Erythroblast (primary cell): Measurements from ENCODE around the gene SH3BP2.
A peak's percentile ranks its signal among the peaks of the same experiment; 100 is the strongest.

ENCODE experiments used
- DNase-seq, 2 experiments: peaks; one replicate each; lab custom pipeline; 2025; lab: John Stamatoyannopoulos, UW
- GATA1 ChIP-seq: IDR thresholded peaks from 2 replicates; pipeline ENCODE4 v1.6.1; 2011; ENCODE audit warnings: low read depth, mild to moderate bottlenecking, control low read depth, low read length, moderate library complexity
- POLR2A ChIP-seq: IDR thresholded peaks from 2 replicates; pipeline ENCODE4 v1.6.1; 2011; ENCODE audit warnings: mild to moderate bottlenecking, low read length

Gene SH3BP2

DNA sequence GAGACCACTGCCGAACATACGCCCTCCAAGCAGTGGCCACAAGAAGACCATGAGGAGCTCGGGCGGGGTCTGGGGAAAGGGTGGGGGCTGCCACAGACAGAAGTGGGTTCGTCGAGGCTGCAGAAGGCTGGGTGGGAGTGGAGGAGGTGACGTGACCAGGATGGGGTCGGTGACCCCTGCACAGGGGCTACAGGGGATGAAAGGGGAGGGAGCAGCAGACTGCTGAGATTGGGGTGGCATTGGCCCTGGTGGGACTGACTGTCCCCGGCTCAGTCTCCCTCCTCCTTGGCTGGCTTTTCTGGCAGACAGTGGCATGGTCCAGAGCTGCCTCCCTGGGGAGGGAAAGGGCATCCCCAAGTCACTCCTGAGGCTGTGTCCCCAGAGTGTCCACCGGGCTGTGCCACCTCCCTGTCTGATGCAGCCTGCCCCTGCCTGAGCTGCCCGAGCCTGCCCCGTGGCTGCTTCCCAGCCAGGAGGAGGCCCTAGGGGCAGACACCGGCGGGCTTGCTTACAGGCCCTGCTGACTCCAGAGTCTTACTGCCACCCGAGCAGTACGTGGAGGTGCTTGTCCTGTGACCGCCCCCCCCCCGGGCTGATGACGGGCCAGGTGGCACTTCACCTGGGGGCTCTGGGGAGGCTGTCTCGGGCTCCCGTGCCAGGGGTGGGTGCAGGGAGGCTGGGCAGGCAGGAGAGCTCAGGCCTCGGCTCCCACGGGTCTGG, 7.2 kb downstream of the SH3BP2 start:
- DNase-seq: no peak
- TF ChIP-seq GATA1 (no peak), POLR2A (no peak)

DNA sequence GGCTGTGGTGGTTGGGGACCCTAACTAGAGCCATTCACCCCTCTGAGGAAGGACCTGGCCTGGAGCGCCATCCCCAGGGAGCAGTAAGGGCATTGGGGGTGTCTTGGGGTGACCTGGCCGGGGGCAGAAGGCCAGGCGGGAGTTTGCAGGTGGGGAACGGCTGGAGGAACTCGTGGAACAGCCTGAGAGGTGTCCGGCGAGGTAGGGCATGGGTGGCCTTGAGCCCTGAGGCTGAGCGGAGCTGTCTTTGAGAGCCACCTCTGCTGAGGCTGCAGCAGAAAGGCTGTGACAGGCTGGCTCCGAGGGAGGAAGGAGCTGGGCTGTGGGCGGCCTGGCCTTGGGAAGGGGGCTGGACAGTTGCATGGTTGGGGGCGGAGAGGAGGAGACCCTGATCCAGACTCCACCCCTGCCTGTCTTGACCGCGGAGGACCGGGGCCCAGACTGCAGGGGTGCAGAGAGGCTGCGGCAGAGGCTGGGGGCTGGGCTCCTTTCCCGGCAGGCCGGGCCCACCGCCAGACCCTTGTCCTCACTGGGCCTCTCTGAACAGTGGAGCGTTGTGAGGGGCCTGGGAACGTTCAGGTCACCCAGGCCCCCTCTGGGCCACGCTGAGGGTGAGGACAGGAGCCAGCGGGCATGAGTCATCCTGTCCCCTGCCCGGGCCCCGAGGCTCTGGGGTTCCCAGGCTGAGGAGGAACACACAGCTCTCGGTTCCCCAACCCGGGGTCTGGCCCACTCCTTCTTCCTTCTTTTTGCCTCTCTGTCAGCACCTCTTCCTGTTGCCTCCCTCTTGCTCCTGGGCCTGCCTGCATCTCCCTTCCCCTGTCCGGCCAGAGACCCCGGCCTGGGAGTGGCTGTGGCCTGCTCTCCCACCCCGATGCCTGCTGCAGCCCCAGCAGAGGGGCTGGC, 8.1 kb downstream of the SH3BP2 start:
- no peak for TF ChIP-seq GATA1
- no peak for TF ChIP-seq POLR2A
- peak; percentile 25 to 51 for DNase-seq

- TF ChIP-seq POLR2A (no peak), GATA1 (no peak)
- no peak for DNase-seq
Measured at GRCh38 chr4:2802618-2803531, 10.0 kb downstream of the SH3BP2 start.

GRCh38 chr4:2803624-2804448, 11.0 kb downstream of the SH3BP2 start:
- peak in 1 of 2 experiments; percentile 46 for DNase-seq
- TF ChIP-seq GATA1: no peak
- no peak for TF ChIP-seq POLR2A

GRCh38 chr4:2804449-2804972, 11.6 kb downstream of the SH3BP2 start:
- DNase-seq: no peak
- TF ChIP-seq GATA1: no peak
- TF ChIP-seq POLR2A: no peak

GRCh38 chr4:2804973-2805501, 12.2 kb downstream of the SH3BP2 start:
- TF ChIP-seq POLR2A (no peak), GATA1 (no peak)
- no peak for DNase-seq

DNA sequence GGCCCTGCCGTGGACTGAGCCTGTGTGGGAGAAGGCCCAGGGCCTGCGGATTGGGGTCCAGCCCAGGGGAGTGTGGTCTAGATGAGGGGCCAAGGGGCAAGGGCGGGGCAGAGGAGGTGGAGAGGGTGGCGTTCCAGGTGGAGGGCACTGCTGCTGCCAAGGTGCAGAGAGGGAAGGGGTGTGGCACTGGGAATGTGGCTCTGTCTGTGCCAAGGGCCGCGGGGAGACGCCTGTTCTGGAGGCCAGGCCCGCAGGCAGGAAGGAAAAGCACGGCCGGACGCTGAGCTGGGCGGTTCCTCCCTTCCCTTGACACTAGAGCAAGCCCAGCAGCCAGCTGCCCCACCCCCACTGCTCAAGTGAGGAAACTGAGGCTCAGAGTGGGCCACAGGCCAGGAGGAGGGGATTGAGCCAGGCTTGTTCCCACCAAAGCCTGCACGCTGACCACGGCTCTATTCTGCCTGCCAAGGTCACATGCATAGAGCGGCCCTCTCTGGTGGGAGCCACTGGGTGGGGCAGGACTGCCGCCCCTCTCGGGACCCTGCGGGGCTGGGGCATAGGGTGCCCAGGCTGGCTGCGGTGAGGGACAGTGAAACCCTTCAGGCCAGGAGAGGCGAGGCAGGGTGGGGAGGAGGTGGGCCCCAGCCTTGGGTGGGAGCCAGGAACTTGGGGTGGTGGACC, 13.0 kb downstream of the SH3BP2 start:
- DNase-seq: no peak
- TF ChIP-seq GATA1 (no peak), POLR2A (no peak)

- DNase-seq: no peak
- no peak for TF ChIP-seq POLR2A
- TF ChIP-seq GATA1: no peak
Measured at GRCh38 chr4:2806390-2807355, 13.8 kb downstream of the SH3BP2 start.

DNA sequence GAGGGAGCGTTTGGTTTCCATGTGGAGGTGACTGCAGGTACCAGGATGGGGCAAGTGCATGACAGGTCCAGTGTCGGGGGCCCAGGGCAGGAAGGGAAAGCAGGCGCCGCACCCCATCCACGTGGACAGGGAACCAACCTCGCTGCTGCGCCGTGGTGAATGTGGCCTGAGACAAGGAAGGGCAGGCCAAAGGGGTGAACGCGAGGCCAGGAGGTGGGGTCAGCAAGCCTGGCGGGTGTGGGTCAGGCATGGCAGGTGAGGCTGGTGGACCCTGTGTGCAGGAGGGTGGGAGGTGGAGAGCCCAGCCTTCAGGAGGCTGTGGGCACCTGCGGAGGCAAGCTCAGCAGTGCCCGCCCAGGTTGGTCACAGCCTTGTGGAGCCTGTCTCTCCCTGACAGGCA, 14.7 kb downstream of the SH3BP2 start:
- TF ChIP-seq GATA1: no peak
- no peak for TF ChIP-seq POLR2A

DNA sequence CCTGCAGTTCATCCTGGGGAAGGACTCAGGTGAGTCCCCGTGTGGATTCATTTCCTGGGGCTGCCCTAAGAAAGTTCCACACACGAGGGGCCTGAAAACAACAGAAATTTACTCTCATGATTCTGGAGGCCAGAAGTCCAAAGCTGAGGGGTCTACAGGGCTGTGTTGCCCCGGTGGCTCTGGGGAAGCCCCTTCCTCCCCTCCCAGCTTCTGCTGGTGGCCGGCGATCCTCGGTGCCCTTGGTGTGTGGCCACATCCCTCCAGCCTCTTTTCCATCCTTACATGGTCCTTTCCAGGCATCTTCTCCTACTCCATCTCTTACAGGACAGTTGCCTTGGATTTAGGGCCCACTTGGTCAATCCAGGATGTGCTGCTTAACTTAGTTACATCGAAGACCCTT, 15.1 kb downstream of the SH3BP2 start:
- TF ChIP-seq GATA1 (no peak), POLR2A (no peak)
- no peak for DNase-seq

More for the DNA sequence above, 14.7 kb downstream of the SH3BP2 start:
- DNase-seq: no peak

DNA sequence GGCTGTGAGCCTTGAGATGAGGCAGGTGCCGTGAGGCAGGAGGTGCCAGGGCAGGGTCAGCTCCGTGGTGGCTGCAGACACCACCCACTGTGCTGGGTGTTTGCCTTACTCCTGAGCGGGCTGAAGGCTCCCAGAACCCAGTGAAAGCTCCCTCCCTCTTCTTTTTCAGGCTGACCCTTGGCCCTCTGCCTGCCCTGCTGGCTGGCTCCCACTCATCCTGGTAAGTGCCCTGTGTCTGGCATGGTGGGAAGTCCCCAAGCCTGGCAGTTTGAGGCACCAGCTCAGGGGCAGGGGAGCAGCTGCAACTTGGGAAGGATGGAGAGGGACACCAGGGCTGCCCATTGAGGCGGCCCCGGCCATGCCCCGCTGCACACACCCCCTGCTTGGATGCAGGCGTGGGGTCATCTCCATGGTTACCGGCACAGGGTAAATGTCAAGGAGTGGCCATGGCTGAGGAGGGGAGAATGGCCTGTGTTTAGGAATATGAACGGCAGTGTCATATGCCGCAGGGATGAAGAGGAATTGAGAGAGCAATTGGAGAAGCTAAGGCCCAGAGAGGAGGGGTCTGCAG, 16.8 kb downstream of the SH3BP2 start:
- no peak for DNase-seq
- no peak for TF ChIP-seq GATA1
- no peak for TF ChIP-seq POLR2A
